Muscle layer of colon (tissue), 2 donors: ENCODE measurements around the gene SHISA9.
"Not testable (repeated sequence)": the region's sequence is repeated elsewhere in the genome, so short reads cannot be mapped to it uniquely, and the experiment has no call there.

ENCODE experiments used
- H3K27ac ChIP-seq: one replicate; pipeline ENCODE4 v1.7.0; 2013; ENCODE audit warnings: low read depth, mild to moderate bottlenecking, low read length, moderate library complexity
- H3K27me3 ChIP-seq, 2 donors: one replicate each; pipeline ENCODE4 v1.7.0; 2013; ENCODE audit warnings: low read length in 2 of 2, mild to moderate bottlenecking in 2 of 2; ENCODE audit not compliant: insufficient read depth in 2 of 2, control insufficient read depth in 1 of 2
- H3K36me3 ChIP-seq: one replicate; pipeline ENCODE4 v1.7.0; 2013; ENCODE audit warnings: mild to moderate bottlenecking, low read length; ENCODE audit not compliant: insufficient read depth
- H3K4me1 ChIP-seq: one replicate; pipeline ENCODE4 v1.7.0; 2013; ENCODE audit warnings: mild to moderate bottlenecking, low read length; ENCODE audit not compliant: insufficient read depth
- H3K4me3 ChIP-seq, 2 donors: one replicate each; pipeline ENCODE4 v1.7.0; 2013; ENCODE audit warnings: low read length in 2 of 2, low read depth in 1 of 2, mild to moderate bottlenecking in 1 of 2, moderate library complexity in 1 of 2
- H3K9ac ChIP-seq: one replicate; pipeline ENCODE4 v1.7.0; 2013; ENCODE audit warnings: low read length
- H3K9me3 ChIP-seq: one replicate; pipeline ENCODE4 v1.7.0; 2013; ENCODE audit warnings: mild to moderate bottlenecking, low read length
- donor health status: abdominal sarcoma.
- donor health status: Adenocarcinoma of cecum.

SHISA9 gene

DNA sequence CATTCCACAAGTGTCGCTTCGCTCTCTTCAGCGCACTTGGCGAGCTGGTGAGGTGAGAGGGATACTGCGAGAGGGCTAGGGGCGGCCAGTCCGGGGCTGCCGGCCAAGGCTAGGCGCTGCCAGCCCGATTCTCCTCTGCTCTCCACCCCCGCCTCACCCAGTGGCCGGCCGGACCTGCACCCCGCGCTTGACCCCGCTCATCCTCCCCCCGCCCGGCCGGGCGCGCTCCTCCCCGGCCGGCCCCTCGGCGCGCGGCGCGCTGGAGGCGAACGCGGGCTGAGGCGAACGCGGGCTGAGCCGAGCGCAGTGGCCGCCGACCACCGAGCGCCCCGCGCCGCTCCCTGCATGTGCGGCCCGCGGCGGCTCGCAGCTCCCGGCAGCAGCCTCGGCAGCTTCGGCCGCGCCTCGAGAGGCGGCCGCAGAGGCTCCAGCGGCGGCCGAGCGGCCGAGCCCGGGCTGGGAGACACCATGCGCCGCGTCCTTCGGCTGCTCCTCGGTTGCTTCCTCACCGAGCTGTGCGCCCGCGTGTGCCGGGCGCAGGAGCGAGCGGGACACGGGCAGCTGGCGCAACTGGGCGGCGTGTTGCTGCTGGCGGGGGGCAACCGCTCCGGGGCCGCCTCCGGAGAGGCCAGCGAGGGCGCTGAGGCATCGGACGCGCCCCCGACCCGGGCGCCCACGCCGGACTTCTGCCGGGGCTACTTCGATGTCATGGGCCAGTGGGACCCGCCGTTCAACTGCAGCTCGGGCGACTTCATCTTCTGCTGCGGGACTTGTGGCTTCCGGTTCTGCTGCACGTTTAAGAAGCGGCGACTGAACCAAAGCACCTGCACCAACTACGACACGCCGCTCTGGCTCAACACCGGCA, at the start of gene SHISA9:
TSS of gene SHISA9 (plus strand) at position 2 of the 865 bp plus-strand sequence.
- Histone ChIP-seq H3K9ac (no peak within 1 kb of the TSS), H3K4me1 (no peaks in the 10 kb centered on the region), H3K27me3 (peaks cover 7 to 45% of the 10 kb centered on the region in 2 donors), H3K9me3 (no peaks in the 10 kb centered on the region), H3K4me3 (no peak within 1 kb of the TSS), H3K36me3 (no peaks in the 10 kb centered on the region), H3K27ac (no peak within 1 kb of the TSS)

DNA sequence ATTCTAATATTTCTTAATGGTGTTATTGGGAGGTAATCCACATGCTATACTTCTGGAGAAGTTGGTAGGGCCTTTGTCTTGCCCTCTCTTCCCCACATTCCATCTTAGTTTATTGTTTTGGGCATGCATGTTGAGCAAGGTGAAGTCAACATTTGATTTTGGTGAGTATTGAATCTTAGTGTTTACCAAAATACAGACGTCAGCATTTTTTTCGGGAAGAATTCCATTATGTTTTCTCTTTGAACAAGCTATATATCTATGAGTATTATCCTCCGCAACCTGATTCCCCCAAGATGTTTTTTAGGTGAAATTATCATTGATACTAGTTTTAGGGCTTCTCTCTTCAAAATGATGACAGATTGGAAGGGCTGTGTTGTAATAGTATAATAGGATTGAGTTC, 47.4 kb upstream of the SHISA9 start:
- Histone ChIP-seq H3K4me1 (no peaks in the 10 kb centered on the region), H3K9me3 (no peaks in the 10 kb centered on the region), H3K27me3 (no peaks in the 10 kb centered on the region)

DNA sequence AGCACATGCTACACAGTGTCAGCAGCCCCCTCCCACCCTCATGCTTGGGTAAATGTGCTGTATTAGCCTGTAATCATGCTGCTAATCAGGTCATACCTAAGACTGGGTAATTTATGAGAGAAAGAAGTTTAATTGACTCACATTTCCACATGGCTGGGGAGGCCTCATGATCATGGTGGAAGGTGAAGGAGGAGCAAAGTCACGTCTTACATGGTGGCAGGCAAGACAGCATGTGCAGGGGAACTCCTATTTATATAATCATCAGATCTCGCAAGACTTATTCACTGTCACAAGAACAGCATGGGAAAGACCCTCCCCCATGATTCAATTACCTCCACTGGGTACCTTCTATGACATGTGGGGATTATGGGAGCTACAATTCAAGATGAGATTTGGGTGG, 44.0 kb upstream of the SHISA9 start:
- H3K27ac ChIP-seq, H3K36me3 ChIP-seq, H3K4me3 ChIP-seq, H3K4me1 ChIP-seq, H3K9ac ChIP-seq, H3K9me3 ChIP-seq, H3K27me3 ChIP-seq: not testable (repeated sequence)

More for the DNA sequence above, 47.4 kb upstream of the SHISA9 start:
- no peaks in the 10 kb centered on the region for H3K36me3 ChIP-seq
- H3K27ac ChIP-seq = no peak overlapping the region
- no peak overlapping the region for H3K4me3 ChIP-seq
- H3K9ac ChIP-seq = no peak overlapping the region

DNA sequence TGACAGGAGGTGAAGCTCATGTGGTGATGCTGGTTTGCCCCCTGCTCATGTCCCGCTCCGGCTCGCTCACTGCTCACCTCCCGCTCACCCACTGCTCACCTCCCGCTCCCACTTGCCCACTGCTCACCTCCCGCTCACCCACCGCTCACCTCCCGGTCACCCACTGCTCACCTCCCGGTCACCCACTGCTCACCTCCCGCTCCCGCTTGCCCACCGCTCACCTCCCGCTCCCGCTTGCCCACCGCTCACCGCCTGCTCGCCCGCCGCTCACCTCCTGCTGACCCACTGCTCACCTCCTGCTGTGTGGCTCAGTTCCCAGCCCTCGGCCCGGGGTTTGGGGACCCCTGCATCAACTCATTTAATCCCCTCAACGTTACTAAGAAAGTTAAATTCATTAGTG, 39.1 kb upstream of the SHISA9 start:
- Histone ChIP-seq H3K4me3 (no peak overlapping the region), H3K9ac (no peak overlapping the region), H3K27ac (no peak overlapping the region), H3K27me3 (no peaks in the 10 kb centered on the region), H3K4me1 (no peaks in the 10 kb centered on the region), H3K9me3 (no peaks in the 10 kb centered on the region), H3K36me3 (no peaks in the 10 kb centered on the region)

DNA sequence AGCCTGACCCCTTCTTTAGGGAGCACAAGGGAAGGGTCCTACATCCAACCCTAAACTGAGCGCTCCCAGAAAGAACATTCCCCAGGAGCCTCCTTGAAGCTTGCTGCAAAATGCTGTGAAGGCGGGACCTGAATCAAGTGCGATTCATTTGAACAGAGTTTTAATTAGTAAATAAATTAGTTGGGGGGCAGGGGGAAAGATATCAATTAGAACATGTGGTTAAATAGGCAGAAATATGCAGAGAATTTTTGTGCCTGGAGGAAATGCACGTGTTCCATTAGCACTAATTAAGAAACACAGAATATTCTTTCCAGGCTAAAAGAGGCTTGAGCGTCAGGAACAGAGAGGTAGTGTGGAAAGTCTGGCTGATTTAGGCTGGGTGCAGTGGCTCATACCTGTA, 38.5 kb upstream of the SHISA9 start:
- H3K4me3 ChIP-seq = no peak overlapping the region
- no peaks in the 10 kb centered on the region for H3K36me3 ChIP-seq
- no peaks in the 10 kb centered on the region for H3K9me3 ChIP-seq
- H3K4me1 ChIP-seq = no peaks in the 10 kb centered on the region
- no peak overlapping the region for H3K9ac ChIP-seq
- no peaks in the 10 kb centered on the region for H3K27me3 ChIP-seq
- no peak overlapping the region for H3K27ac ChIP-seq

DNA sequence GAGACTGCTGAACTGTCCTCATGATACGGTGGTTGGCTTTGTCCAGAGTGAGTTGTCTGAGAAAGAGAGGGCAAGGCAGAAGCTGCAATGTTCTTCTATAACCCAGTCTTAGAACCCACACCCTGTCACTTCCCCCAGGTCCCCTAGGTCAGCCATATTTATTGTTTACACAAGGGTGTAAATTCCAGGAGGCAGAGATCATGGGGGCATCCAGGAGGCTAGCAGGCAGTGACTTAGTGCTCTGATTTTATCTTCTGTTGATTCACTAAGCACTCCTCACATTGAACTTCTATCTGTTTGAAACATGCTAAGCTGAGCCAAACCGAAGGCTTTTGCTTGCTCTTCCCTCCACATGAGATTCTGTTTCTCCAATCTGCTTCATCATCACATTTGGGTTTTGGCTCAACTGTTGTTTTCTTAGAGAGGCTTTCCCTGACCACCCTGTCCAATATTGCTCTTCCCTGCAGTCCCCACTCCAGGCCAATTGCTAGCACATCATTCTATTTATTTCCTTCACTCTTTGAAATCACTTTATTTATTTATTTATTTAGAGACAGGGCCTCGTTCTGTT, 34.3 kb upstream of the SHISA9 start:
- Histone ChIP-seq H3K4me1 (no peaks in the 10 kb centered on the region), H3K36me3 (no peaks in the 10 kb centered on the region), H3K27me3 (no peaks in the 10 kb centered on the region), H3K4me3 (no peak overlapping the region), H3K9me3 (no peaks in the 10 kb centered on the region), H3K9ac (no peak overlapping the region), H3K27ac (no peak overlapping the region)

DNA sequence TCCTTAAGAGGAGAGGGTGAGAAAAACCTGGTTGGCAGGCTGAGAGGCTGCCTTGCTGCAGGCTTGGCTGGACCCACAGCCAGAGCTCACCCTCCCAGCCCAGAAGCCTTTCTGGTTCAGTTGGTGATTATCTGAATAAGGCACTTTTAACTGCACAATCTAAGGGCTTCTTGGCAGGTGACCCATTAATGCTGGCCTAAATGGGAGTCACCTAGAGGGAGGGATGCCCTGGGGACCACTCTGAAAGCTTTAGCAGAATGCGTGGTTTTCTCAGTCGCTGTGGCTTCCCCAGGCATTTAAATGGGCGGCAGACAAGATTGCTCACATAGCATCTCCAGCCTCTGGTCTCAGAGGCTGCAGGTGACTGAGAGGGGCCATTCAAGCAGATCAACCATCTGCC, 33.2 kb upstream of the SHISA9 start:
- Histone ChIP-seq H3K4me3 (no peak overlapping the region), H3K9ac (no peak overlapping the region), H3K9me3 (no peaks in the 10 kb centered on the region), H3K27ac (no peak overlapping the region), H3K36me3 (no peaks in the 10 kb centered on the region), H3K27me3 (no peaks in the 10 kb centered on the region), H3K4me1 (no peaks in the 10 kb centered on the region)

DNA sequence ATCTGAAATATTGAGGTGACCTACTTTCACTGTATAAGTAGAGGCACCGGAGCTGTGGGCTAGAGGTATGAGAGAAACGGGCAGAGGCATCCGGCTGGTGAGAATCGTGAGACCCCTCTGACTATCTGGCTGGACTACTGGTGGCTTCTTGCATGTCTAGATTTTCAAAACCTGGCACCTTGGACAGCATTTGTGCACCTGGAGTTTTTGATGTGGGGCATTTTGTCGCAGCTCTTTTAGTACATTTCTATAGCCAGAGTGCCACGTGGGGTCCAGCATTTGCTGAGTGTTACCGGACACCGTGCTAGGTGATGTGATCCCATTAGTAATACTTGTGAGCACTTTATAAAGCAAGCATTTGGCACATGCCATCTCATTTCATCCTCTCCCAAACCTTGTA, 32.6 kb upstream of the SHISA9 start:
- H3K27ac ChIP-seq = no peak overlapping the region
- no peaks in the 10 kb centered on the region for H3K9me3 ChIP-seq
- H3K36me3 ChIP-seq = no peaks in the 10 kb centered on the region
- no peak overlapping the region for H3K4me3 ChIP-seq
- H3K27me3 ChIP-seq = no peaks in the 10 kb centered on the region
- H3K9ac ChIP-seq = no peak overlapping the region
- no peaks in the 10 kb centered on the region for H3K4me1 ChIP-seq

DNA sequence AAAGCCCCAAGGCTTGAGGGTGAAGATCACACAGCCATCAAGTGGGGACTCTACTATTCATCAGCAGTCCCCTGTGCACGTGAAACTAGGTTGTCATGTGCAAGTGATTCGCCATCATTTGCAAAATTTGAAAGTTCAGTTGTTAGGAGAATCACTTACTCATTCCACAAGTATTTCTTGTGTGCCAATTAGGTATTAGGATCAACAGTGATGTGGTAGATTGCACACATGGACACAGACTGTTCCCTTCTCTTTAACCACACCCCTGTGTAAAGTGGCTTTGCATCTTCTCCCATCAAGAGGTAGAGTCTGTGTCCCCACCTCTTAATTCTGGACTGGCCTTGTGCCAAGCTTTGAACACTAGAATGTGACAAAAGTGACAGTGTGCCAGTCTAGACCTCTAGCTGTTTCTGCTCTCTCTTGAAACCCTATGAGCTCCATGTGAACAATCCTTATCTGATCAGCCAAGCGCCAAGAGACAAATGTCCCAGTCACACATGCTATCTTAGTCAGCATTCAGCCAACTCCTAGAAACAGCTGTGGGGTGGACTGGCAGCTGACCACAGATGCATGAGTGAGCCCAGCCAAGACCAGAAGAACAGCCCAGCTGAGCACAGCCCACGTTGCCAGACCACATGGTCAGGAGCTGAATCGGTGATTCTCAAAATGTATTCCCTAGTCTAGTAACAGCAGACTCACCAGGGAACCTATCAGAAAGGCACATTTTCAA, 31.5 kb upstream of the SHISA9 start:
- Histone ChIP-seq H3K27ac (no peak overlapping the region), H3K9me3 (no peaks in the 10 kb centered on the region)

DNA sequence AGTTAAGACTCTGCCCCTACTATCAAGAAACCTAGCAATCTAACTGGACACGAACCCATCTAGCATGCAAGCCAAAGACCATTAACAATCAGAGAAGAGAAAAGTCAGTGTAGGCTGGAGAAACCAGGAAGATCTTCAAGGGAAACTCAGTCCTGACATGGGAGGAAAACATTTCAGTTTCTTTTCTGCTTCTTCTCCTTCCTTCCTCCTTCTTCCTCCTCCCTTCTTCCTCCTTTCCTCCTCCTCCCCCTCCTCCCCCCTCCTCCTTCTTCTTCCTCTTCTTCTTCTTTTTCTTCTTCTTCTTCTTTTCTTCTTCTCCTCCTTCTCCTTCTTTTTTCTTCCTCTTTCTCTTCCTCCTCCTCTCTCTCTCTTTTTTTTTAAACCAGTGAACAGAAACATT, 29.6 kb upstream of the SHISA9 start:
- H3K9me3 ChIP-seq = no peaks in the 10 kb centered on the region
- no peaks in the 10 kb centered on the region for H3K27me3 ChIP-seq

More for the DNA sequence above, 31.5 kb upstream of the SHISA9 start:
- Histone ChIP-seq H3K27me3 (no peaks in the 10 kb centered on the region), H3K4me3 (no peak overlapping the region), H3K36me3 (no peaks in the 10 kb centered on the region), H3K9ac (no peak overlapping the region), H3K4me1 (no peaks in the 10 kb centered on the region)

DNA sequence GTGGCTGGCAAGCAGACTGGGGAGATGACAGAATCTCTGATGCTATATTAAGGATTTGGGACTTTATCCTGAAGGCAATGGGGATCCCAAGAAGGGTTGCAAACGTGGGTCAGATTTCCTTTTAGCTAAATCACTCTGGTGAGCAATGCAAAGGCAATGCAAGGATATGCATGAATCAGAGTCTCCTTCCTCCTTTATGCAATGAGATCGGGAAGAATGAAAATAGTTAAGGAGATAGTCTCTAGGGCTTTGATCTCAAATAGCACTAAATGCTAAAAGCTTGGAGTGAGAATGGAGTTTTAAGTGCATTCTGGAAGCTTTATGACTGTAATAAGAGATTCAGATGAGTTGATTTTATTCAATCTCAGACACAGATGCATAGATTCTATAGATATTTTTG, 27.2 kb upstream of the SHISA9 start:
- H3K4me1 ChIP-seq = no peaks in the 10 kb centered on the region
- no peak overlapping the region for H3K4me3 ChIP-seq
- H3K36me3 ChIP-seq = no peaks in the 10 kb centered on the region
- H3K27me3 ChIP-seq = no peaks in the 10 kb centered on the region
- H3K27ac ChIP-seq = no peak overlapping the region
- H3K9me3 ChIP-seq = no peaks in the 10 kb centered on the region
- no peak overlapping the region for H3K9ac ChIP-seq

More for the DNA sequence above, 29.6 kb upstream of the SHISA9 start:
- H3K27ac ChIP-seq = no peak overlapping the region
- H3K9ac ChIP-seq = no peak overlapping the region
- no peak overlapping the region for H3K4me3 ChIP-seq
- H3K4me1 ChIP-seq = no peaks in the 10 kb centered on the region
- no peaks in the 10 kb centered on the region for H3K36me3 ChIP-seq
